ENCODE results near the gene FFAR2.

DNA sequence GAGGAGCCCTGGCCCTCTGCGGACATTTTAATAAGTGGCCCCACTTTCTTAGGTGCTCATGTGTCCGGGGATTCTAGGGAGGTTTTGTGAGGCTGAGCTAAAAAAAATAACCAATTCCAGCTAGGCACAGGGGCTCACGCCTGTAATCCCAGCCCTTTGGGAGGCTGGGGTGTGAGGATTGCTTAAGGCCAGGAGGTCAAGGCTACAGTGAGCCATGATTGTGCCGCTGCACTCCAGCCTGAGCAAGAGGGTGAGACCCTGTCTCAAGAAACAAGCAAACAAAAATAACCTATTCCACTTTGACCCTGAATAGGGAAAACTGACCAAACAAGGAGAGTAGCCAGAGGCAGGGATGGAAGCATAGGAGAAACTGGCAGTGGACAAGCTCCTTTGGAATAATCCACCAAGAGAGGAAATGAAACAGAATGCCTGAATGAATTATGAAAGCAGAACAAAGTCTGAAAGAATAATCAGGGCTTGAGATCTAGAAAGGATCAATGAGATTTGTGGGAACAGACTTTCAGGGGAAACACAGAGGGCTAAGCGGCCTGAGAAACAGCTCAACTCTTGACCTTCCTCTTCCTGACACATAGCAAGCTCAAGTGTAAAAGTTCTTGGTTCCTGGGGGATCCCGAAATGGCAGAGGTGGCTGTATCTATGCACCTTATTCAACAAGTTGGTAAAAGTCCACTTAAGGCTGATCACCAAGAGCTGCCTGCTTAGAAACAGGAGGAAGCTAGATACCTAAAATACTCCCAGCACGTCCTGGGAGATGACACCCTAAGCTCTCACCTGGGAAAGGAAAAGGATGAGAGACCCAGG is 30.1 kb upstream of the FFAR2 start:
- no peak for TF ChIP-seq POLR2A (IDR thresholded peaks at IDR 0.05)
- TF ChIP-seq, protein P1, sequence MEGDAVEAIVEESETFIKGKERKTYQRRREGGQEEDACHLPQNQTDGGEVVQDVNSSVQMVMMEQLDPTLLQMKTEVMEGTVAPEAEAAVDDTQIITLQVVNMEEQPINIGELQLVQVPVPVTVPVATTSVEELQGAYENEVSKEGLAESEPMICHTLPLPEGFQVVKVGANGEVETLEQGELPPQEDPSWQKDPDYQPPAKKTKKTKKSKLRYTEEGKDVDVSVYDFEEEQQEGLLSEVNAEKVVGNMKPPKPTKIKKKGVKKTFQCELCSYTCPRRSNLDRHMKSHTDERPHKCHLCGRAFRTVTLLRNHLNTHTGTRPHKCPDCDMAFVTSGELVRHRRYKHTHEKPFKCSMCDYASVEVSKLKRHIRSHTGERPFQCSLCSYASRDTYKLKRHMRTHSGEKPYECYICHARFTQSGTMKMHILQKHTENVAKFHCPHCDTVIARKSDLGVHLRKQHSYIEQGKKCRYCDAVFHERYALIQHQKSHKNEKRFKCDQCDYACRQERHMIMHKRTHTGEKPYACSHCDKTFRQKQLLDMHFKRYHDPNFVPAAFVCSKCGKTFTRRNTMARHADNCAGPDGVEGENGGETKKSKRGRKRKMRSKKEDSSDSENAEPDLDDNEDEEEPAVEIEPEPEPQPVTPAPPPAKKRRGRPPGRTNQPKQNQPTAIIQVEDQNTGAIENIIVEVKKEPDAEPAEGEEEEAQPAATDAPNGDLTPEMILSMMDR (IDR thresholded peaks at IDR 0.05) = no peak
